Ishikawa (cell line): ENCODE results near the gene VTI1A.

ENCODE experiments used
- CREB1 ChIP-seq: IDR thresholded peaks from 2 replicates; pipeline ENCODE4 v1.6.1; 2012; ENCODE audit warnings: low read depth
- EGR1 ChIP-seq: IDR thresholded peaks from 2 replicates; pipeline ENCODE4 v1.6.1; 2012
- EP300 ChIP-seq: IDR thresholded peaks from 2 replicates; pipeline ENCODE4 v1.6.1; 2012; ENCODE audit warnings: borderline replicate concordance
- FOXM1 ChIP-seq: IDR thresholded peaks from 2 replicates; pipeline ENCODE4 v1.6.1; 2012; ENCODE audit warnings: low read depth, borderline replicate concordance
- RAD21 ChIP-seq: IDR thresholded peaks from 2 replicates; pipeline ENCODE4 v1.6.1; 2012; ENCODE audit warnings: low read depth
- TCF12 ChIP-seq: IDR thresholded peaks from 2 replicates; pipeline ENCODE4 v1.6.1; 2012; ENCODE audit warnings: low read depth
- TEAD4 ChIP-seq: IDR thresholded peaks from 2 replicates; pipeline ENCODE4 v1.6.1; 2012
- YY1 ChIP-seq: IDR thresholded peaks from 2 replicates; pipeline ENCODE4 v1.6.1; 2012; ENCODE audit warnings: low read depth
- ZBTB7A ChIP-seq: IDR thresholded peaks from 2 replicates; pipeline ENCODE4 v1.6.1; 2012; ENCODE audit warnings: low read depth
- TF ChIP-seq, protein P1 (sequence below): IDR thresholded peaks from 2 replicates; pipeline ENCODE4 v1.6.1; 2012; ENCODE audit warnings: low read depth, mild to moderate bottlenecking

DNA sequence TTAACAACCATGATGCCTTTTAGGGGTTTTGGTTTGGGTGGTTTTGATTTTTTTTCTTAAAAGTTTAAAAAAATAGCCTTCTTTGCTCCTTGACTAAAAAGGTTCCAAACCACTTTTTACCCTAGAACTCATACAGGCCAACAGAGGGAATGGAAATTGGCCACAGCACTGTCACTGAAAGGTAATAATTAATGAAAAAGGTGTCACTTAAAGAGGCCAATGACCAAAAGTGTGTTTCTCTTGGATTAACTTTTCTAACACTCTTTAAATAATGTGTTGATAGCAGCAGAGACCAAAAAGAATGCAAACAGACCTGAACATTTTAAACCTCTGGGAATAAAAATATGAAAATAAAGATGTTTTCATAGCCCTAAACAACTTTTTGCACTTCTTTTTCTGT lies 282.0 kb downstream of the VTI1A start:
- TF ChIP-seq RAD21 (no peak), EGR1 (no peak), ZBTB7A (no peak), EP300 (no peak), CREB1 (no peak), YY1 (no peak), TEAD4 (no peak), TCF12 (no peak), FOXM1 (no peak)
- TF ChIP-seq, protein P1, sequence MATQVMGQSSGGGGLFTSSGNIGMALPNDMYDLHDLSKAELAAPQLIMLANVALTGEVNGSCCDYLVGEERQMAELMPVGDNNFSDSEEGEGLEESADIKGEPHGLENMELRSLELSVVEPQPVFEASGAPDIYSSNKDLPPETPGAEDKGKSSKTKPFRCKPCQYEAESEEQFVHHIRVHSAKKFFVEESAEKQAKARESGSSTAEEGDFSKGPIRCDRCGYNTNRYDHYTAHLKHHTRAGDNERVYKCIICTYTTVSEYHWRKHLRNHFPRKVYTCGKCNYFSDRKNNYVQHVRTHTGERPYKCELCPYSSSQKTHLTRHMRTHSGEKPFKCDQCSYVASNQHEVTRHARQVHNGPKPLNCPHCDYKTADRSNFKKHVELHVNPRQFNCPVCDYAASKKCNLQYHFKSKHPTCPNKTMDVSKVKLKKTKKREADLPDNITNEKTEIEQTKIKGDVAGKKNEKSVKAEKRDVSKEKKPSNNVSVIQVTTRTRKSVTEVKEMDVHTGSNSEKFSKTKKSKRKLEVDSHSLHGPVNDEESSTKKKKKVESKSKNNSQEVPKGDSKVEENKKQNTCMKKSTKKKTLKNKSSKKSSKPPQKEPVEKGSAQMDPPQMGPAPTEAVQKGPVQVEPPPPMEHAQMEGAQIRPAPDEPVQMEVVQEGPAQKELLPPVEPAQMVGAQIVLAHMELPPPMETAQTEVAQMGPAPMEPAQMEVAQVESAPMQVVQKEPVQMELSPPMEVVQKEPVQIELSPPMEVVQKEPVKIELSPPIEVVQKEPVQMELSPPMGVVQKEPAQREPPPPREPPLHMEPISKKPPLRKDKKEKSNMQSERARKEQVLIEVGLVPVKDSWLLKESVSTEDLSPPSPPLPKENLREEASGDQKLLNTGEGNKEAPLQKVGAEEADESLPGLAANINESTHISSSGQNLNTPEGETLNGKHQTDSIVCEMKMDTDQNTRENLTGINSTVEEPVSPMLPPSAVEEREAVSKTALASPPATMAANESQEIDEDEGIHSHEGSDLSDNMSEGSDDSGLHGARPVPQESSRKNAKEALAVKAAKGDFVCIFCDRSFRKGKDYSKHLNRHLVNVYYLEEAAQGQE, result no peak
